Activated CD8-positive, alpha-beta memory T cell treated with anti-CD3 and anti-CD28 coated beads for 1 hour (primary cell): ENCODE data around the gene CCDC17.

Source experiments
- DNase-seq, 2 donors: peaks; one replicate each; pipeline ENCODE4 v3.0.0-alpha.2; 2020; ENCODE audit warnings: low read depth in 1 of 2; ENCODE audit errors: extremely low read depth in 1 of 2

The CCDC17 gene

GRCh38 chr1:45623972-45624371 is at the start of gene CCDC17:
TSS of gene CCDC17 (minus strand) at chr1:45624054. CDS start at chr1:45623909, 145 bp downstream.
- DNase-seq = no peak

- no peak for DNase-seq
Measured at GRCh38 chr1:45669859-45670655, 46.2 kb upstream of the CCDC17 start.

DNA sequence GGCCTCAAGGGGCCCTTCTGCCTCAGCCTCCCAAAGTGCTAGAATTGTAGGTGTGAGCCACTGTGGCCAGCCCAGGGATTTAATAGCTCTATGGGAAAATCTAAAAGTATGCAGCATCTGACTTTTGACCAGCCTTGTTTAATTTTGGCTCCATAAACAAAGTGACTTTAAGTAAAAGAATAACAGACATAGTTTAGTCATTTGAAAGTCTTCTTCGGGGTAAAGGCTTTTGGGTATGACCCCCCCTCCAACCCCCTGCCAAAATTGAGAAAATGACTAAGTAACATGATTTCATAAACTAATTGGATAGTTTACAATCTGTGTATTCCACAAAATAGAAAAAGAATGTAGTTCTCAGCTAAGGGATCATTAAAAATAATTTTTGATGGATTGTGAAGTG is 45.5 kb upstream of the CCDC17 start:
- DNase-seq = no peak

GRCh38 chr1:45668526-45668925 is 44.7 kb upstream of the CCDC17 start:
- no peak for DNase-seq

GRCh38 chr1:45667321-45668111 is 43.7 kb upstream of the CCDC17 start:
- no peak for DNase-seq

DNA sequence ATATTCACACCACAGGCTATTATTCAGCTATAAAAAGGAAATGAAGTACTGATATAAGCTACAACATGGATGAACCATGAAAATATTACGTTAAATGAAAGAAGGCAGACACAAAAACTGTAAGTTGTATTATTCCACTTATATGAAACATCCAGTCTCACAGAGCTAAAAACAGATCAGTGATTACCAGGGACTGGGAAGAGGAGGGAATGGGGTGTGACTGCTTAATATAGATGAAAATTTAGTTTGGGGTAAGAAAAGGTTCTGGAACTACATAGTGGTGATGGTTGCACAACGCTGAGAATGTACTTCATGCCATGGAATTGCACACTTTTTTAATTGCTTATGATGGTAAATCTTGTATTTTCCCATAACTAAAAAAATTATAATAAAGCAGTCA is 43.0 kb upstream of the CCDC17 start:
- no peak for DNase-seq

DNA sequence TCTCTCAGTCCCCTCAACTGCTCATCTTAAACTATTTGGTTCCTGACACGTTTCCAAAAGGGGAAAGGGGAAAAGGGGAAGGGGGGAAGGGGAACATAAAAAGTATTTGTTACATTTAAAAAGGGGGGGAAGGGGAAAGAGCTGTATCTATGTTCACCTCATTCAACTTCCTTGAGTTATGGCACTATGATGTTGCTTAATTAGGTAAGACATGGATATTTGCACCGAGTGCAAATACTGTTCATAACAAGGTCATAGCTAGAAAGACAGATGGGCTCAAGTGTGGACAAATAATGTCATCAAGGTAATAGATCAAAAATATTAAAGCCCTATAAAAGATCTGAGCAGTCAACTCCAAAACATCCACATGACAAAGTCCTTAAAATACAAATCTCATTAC is 36.5 kb upstream of the CCDC17 start:
- DNase-seq = no peak

DNA sequence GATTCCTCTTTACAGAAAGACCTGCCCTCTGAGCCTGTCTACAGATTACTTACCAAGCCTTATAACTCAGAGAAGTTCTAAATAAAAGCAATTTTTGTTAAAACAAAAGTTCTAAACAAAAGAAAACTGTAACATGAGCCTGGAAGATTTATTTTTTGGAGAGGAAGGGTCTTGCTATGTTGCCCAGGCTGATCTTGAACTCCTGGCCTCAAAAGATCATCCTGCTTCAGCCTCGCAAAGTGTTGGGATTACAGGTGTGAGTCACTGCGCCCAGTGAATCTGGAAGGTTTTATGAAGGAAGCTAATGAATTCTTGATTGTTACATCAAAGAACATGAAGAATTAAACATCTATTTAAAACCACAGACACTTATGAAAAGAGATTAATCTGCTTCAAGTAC is 35.4 kb upstream of the CCDC17 start:
- DNase-seq = no peak

- DNase-seq = no peak
Measured at GRCh38 chr1:45658171-45658570, 34.3 kb upstream of the CCDC17 start.

DNA sequence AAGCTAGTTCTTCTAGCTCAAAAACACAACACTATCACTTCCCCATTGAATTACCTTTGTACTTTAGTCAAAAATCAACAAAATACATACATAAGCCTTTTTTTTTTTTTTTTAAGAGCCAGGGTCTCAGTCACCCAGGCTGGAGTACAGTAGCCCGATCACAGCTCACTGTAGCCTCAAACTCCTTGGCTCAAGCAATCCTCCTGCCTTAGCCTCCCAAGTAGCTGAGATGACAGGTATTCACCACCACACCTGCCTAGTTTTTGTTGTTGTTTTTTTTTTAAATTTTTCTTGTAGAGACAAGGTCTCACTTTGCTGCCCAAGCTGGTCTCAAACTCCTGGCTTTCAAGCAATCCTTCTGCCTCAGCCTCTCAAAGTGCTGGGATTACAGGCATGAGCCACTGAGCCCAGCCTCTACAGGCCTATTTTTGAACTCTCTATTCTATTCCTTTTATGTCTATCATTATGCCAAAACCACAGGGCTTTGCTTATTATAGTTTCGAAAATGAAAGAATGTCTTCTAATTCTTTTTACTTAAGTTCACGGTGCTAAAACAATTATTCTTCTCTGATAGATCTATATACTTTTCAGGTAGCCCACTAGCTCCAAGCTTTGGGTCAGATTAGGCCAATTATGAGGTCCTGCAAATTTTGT is 32.8 kb upstream of the CCDC17 start:
- DNase-seq = no peak

DNA sequence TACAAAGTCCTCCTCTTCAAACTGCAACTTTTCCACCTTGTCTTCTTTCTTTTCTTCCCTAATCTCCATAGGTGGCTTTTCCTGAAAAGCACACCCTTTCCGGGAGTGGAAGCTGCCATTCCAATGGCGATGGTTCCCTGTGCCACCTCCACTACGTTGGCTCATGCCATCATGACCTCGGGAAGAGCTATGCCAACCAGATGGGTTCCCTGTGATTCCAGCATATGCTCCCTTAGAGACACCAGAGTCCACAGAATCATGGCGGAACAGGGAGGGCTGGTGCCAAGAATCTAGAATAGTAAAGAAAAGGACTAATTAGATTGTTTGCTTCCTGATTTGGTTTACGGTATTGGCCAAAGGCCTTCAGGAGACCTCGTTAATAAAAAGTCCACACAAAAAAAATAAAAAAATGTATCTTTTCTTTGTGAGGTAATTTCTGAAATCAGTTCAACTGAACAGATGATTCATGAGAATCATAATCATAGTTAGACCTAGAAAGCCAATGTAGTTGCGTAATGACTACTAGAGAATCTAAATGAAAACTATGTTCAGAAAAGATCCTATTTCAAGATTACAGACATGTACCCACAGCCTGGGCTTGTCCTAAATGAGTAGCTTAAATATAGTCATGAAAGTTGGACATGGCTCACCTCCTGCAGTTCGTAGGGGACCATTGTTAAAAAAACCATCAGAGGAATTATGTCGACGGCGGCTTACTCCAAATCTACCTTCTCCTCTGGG is 30.9 kb upstream of the CCDC17 start:
- no peak for DNase-seq

- no peak for DNase-seq
Measured at GRCh38 chr1:45647248-45648021, 23.6 kb upstream of the CCDC17 start.

GRCh38 chr1:45644661-45645060 is 20.8 kb upstream of the CCDC17 start:
- no peak for DNase-seq

DNA sequence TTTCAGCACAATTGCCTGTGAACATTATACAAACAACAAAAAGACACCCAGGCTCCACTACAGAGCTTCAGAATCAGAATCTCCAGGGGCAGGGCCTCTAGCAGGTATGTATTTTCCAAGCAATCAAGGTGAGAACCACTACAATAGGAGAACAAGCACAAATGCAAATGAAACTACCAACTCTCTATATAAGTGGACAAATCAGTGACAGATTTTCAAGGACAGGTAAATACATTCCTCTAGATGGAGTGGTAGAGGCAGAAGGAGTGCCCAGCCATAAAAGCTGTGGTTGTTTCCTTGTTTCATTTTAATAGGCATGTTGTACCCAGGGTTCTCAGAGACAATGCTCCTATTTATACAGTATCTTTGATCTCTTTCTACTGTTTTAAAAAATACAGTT is 20.1 kb upstream of the CCDC17 start:
- DNase-seq = no peak

GRCh38 chr1:45643321-45643720 is 19.5 kb upstream of the CCDC17 start:
- DNase-seq = no peak

DNA sequence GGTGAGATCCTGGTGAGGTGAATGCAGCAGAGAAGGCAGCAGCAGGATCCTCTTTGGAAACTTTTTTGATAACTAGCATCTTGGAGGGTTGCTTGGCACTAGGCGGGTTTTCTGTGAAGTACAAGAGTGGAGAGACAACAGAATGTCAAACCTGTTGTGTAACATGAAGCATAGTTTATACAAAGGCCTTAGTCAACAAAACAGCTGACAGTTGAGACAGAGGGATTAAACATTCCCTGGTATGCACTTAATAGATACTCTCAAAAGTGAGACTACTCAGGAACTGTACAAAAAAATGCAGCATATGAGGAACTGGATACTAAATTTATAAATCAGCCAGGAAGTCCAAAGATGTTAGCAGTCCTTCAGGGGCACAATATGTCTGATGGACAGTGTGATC is 16.4 kb upstream of the CCDC17 start:
- DNase-seq = no peak

GRCh38 chr1:45635211-45635610 is 11.4 kb upstream of the CCDC17 start:
- no peak for DNase-seq

DNA sequence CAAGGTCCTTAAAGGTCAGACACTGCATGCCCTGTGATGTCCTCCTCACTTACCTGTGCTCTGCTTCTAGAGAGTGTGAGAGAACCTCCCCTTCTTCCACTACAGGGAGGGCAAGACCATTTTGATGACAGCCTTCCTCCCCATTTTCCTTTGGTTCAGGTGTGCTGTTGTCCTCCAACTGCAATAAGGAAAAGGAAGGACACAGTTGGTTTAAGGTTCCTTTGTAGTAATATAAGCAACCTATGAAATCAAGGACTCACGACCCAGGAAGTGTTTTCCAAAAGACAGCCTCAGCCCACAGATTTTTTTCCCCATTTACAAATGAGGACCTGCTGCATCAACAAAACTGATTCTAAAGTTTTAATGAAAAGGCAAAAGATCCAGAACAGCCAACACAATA is 6.6 kb upstream of the CCDC17 start:
- no peak for DNase-seq

DNA sequence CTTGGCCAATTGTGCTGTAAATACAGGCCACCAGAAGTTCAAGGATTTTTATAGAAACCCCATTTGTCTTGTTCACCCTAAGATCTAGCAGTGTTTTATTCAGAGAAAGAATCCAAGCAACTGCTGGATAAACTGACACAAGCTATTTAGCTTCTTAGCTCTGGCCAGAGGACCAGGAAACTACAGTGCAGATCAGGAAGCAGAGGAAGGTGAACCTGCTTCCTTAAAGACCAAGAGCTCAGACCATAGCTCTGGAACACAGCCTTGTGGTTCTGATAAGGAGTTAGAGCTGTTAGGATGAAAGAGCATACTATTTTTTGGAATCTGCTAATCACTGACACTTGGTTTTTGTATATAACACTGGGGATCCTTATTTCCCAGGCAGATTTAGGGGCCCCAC is 5.2 kb upstream of the CCDC17 start:
- no peak for DNase-seq
